UCSD-AML1 (cell line): ENCODE data around the gene GYPA.
"Not testable (repeated sequence)": the region's sequence is repeated elsewhere in the genome, so short reads cannot be mapped to it uniquely, and the experiment has no call there.

Experiments
- DNase-seq: peaks from one replicate; lab custom pipeline; 2025; ENCODE audit not compliant: unreplicated experiment; lab: John Stamatoyannopoulos, UW

The GYPA gene

DNA sequence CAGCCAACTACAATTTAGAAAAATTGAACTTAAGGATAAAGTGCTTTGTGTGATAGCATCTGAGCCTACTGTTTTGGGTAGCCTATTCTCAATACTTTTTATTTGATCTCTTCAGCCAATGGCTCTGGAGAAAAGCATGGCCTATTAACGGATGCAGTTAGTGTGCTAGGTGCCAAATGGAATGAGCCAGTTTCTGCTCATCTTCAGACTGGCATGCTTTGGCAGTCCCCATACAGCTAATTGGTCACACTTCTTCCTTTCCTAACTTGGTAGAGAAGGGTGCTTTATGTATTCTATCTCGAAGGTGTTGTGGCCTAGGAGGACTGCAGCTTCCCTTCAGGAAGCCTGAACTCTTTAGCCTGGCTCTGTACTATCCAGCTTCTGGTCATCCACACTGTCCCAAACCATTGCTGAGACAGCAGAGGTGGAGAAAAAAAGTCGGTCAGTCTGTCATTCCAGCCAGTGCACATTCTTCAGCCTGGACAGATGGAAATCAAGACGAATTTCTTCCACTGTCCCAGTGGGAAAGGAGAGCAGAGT, 11.1 kb downstream of the GYPA start:
- not testable (repeated sequence) for DNase-seq

DNA sequence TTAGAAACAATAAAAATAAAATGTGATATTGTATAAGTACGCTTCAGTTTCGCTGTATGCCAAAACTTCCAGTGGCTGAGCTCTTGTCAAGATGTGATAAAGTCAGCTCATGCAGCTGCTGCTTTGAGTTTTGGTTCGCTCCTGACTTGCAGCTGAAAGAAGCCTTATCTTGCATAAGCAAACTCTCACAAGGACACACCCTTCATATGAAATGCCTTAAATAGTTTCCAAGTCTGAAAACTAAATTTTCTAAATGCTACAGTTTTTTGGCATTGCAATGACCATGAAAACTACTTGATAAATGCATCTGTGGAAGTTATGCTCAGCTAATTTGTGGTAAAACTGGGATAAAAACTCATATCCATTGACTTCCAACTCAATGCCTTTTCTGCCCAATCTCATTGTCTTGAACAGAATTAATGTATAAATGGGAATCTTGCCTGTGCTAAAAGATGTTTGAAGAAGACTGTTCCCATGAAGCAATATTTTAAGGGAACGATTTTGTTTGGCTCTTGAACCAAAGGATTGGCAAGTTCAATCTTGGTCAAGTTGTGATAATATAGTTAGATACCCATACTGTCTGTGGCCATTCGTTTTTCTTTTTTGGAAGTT, 11.7 kb downstream of the GYPA start:
- not testable (repeated sequence) for DNase-seq

DNA sequence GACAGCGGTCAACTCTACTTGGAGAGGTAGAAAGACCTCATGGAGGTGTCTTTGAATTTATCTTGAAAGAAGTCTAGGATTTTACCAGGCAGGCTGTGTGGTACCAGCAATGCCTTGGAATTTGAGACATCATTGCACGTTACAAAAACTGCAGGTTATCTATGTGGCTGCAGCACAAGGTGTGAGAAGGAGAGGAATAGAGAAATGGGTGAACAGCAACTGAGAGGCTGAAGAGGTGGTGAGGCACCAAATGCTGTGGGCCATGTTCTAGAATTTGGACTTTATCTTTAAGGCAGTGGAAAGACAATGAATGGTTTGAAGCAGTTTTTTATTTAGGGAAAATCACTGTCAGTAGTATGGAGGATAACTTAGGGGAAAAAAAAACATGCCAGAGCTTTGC, 15.4 kb downstream of the GYPA start:
- not testable (repeated sequence) for DNase-seq

DNA sequence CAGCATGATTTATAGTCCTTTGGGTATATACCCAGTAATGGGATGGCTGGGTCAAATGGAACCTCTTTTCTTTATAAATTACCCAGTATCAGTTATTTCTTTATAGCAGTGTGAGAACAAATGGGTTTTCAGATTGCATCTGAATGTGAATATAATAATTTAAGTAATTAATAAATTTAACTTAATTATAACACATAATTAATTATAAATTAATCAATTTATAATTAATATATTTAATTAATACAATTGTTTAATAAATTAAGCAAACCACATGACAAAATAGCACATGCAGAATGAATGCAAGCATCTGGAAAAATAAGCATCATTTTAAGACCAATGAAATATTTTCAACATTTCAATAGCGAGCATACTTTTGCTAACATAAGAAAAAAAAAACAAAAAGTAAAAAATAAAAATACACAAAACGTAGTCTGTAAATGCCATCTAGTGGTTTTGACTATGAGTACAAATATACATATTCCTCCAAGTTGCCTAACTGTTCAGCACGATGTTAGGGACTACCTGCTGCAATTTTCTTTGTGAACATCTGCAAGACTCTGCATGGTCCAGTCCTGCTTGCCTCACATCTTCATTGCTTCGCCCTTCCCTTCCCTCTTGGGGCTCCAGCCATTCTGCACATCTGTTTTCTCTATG, 16.4 kb downstream of the GYPA start:
- not testable (repeated sequence) for DNase-seq

DNA sequence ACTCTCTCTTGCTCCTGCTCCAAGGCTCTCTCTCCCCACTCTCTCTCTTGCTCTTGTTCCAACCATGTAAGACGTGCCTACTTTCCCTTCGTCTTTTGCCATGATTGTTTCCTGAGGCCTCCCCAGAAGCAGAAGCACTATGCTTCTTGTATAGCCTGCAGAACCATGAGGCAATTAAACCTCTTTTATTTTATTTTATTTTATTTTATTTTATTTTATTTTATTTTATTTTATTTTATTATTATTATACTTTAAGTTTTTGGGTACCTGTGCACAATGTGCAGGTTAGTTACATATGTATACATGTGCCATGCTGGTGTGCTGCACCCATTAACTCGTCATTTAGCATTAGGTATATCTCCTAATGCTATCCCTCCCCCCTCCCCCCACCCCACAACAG, 17.2 kb downstream of the GYPA start:
- DNase-seq: not testable (repeated sequence)

DNA sequence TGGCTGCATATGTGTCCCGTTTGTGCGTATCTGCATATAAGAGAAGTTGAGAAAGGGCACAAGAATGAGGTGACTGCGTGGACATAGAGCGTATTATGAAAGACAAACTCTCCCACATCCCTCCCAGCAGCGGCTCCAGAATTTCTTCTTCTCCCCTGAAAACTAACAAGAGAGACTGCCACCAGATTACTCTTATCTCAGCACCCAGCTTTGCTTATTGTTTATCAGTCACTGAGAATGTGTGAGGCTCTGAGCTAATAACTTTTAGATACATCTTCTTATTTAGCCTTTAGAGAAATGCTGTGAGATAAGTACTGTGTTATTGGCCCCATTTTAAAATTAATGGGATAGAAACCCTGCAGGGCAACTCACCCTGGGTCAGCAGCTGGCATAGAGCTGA, 20.8 kb downstream of the GYPA start:
- DNase-seq: not testable (repeated sequence)

DNA sequence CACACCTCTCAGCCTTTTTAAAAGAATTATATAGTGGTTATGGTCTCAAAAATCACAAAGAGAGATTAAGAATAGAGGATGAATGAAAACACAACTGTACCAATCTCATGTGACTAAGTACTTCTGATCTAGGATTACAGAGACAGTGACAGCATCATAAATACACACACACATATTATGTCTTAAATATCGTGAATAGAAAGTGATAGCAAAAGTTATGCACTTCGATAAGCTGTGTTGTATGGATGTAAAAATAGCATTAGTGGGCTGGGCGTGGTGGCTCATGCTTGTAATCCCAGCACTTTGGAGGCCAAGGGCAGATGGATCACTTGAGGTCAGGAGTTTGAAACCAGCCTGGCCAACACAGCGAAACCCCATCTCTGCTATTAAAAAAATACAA, 25.0 kb downstream of the GYPA start:
- no peak for DNase-seq

DNA sequence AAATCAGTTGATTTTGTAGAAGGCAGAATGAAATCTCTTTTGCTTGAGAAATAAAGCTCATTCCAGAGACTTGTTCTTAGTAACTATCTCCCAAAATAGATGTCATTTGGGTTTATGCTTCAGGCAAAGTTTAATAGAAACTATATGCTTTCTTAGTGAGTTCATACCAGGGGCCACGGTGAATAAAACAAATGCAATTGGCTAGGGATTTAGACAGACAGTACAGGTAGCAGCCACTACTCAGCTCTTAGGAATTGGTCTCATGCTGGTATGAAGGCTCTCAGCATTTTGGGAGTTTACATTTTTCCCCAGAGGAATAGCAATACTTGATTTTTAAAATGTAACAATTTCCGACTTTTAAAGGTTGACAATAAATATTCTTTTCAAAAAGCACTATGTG, 27.0 kb downstream of the GYPA start:
- no peak for DNase-seq

DNA sequence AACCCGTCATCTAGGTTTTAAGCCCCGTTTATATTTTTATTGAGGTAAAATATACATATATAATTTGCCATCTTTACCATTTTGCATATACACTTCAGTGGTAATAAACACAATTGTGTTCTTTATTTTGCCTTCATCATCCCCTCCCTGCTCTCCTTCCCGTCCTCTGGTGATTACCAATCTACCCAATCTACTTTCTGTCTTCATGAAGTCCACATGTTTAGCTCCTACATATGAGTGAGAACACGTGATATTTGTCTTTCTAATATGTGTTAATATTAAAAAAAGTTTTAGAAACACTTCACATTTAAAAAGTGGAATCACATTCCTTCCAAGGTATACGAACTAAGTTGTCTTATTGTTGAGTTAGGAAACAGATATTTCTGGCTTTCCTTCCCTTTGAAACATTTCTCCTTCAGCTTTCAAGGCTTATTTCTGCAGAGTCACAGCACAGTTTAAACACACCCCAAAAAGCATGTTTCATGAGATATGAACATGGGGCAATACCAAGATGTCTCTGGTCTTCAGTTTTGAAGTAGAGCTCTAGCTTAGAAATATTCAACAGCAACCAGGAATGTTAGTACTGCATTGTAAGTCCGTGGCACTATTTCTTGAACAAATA, 35.9 kb downstream of the GYPA start:
- no peak for DNase-seq

DNA sequence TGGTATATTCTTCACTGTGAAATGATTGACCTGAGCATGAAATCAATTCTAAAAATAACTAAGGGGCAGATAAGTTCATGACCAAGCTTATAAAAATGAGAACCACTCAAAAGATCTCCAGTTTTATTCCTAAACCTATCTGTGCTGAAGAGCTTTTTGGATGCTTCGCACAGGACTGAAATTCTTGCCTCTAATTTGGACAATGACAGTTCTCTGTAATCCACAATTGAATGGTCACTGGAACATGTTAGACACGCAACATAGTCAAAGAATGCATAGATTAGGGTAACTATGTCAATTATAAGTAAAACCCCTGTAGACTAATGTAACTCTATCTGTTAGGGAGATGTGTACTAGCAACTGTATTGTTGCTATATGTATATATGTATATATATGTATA, 42.7 kb downstream of the GYPA start:
- DNase-seq: not testable (repeated sequence)

DNA sequence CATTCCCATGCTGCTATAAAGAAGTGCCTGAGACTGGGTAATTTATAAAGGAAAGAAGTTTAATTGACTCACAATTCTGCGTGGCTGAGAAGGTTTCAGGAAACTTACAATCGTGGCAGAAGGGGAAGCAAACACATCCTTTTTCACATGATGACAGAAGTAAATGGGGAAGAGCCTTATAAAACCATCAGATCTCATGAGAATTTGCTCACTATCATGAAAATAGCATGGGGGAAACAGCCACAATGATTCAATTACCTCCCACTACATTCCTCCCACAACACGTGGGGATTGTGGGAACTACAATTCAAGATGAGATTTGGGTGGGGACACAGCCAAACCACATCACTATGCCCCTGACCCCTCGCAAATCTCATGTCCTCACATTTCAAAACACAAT, 46.5 kb downstream of the GYPA start:
- not testable (repeated sequence) for DNase-seq

DNA sequence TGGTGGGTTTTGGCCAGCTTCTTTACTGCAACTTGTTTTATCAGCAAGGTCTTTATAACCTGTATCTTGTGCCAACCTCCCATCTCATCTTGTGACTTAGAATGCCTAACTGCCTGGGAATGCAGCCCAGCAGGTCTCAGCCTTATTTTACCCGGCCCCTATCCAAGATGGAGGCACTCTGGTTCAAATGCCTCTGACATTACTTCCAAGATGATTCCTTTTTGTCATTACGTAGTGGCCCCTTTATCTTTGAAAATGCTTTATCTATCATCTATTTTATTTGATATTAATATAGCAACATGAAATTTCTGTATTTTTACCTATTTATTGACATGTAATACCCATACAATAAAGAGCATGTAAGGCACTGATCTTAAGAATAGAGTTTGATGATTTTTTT, 49.3 kb downstream of the GYPA start:
- not testable (repeated sequence) for DNase-seq

DNA sequence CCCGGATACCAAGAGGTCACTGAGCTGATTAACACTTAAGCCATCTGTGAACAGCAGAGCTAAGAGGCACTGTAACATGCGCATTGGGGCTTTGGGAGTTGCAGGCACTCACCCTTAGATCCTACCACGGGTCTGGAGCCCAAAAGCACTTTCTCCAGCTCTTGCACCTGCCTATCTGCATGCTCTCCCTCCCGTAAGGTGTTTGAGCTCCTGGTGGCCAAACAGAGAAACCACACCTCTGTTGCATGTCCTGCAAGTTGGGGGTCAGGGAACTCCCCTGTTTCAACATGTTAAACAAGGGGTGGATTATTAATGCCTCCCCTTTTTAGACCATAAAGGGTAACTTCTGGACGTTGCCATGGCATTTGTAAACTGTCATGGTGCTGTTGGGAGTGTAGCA, 49.8 kb downstream of the GYPA start:
- DNase-seq: no peak

DNA sequence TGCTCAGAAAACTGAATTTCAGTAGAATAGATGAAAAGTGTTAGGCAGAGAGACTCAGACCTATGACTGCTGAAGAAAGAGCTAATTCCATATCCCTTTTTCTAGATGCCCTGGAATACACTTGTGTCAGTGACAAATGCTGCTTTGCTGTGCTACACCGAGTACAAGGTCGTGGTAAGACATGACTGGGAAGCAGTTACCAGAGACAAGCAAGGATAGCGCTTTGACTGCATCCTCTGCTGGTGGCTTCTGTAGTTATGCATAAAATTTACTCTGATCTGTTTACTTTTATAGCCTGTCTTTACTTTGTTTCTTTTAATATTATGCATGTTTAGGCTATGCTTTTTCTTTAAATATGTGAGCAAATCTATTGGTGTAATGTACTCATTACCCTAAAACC, 58.5 kb downstream of the GYPA start:
- DNase-seq: not testable (repeated sequence)

DNA sequence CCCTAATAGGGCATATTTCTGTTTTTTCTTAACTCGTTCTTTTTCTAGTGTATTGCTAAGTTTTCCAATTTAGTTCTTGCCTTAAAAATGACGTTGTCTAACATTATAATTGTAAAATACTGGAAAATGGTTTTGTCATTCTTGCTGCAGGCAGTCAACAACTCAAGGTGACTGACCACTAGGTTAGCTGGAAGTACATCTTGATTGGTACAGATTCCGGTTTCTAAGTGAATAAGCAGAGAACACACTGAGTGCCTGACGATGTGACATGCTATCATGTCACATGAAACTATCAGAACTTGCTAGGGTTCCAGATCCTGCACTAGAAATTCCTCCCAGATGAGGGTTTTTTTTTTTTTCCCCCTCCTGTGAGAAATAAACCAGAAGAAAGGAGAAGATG, 60.4 kb downstream of the GYPA start:
- not testable (repeated sequence) for DNase-seq

DNA sequence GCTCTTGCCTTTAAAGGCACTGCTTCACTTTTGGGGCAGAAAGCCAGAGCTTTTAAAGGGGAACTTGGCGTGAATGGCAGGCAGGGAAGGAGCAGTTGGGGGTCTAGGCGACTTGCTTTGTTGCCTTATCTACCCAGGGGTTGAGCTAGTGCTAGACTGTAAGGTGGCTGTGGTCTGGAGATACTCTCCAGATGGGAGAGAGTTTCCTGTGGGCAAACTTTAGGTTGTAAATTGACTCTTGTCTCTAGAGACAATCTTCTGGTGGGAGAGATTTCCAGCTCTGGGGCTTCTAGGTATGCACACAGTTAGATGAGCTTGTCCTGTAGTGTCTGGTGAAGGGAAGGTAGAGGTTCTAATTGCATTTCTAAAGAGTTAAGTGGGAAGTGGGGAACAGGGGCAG, 61.8 kb downstream of the GYPA start:
- DNase-seq: not testable (repeated sequence)

DNA sequence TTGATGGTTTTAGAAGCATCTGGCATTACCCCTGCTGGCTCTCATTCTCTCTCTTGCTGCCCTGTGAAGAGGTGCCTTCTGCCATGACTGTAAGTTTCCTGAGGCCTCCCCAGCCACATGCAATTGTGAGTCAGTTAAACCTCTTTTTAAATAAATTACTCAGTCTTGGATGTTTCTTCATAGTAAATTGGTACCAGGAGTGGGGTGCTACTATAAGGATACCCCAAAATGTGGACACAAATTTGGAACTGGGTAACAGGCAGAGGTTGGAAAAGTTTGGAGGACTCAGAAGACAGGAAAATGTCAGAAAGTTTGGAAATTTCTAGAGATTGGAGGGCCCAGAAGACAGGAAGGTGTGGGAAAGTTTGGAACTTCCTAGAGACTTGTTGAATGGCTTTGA, 79.0 kb downstream of the GYPA start:
- not testable (repeated sequence) for DNase-seq

DNA sequence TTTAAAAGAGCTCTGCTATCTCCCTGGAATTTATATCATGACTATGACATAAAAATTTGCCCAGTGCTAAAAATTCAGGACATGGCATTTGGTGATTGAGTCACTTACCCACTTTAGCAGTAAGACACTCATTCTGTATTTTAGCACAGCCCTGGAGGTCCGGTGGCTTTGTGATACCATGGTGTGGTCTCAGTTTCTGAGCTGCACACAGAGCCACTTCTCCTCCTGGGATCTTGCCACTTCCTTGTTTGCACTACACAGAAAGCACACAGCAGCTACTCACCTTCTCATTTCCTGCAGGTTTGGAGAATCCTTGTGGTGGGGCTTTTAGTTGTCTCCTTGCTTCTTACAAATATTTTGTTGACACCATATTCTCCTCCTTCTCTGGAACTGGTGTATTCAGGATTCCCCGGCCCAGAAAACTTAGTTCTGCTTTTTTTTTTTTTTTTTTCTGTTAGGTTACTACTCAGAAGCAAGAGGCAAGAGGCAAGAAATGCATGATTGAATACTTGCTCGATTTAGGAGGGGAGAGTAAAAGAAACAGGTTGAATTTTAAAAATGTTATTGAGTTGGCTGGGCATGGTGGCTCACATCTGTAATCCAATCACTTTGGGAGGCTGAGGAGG, 80.2 kb downstream of the GYPA start:
- DNase-seq: not testable (repeated sequence)
